Hepatocyte (in vitro differentiated cells): ENCODE results near the gene EGFL8. TPM values are rescaled to one million over a fixed set of nuclear protein-coding genes. Genes with fewer than 3 reads are reported as not detected.

Source experiments
- DNase-seq: peaks from one replicate; pipeline ENCODE4 v3.0.0-alpha.2; 2016; ENCODE audit warnings: low spot score
- H2AFZ ChIP-seq: fragments of 200-600 bp; sonication (generic); 2 replicates; pipeline ENCODE4 v1.6.0; 2016; ENCODE audit warnings: antibody characterized with exemption, mild to moderate bottlenecking
- H3K27ac ChIP-seq: fragments of 200-600 bp; sonication (generic); 2 replicates; pipeline ENCODE4 v1.5.1; 2016; ENCODE audit warnings: mild to moderate bottlenecking
- H3K27me3 ChIP-seq: fragments of 200-600 bp; sonication (generic); 2 replicates; pipeline ENCODE4 v1.6.1; 2016
- H3K36me3 ChIP-seq: fragments of 200-600 bp; sonication (generic); replicated peaks from 2 replicates; pipeline ENCODE4 v1.5.1; 2016; ENCODE audit warnings: low read depth; ENCODE audit not compliant: insufficient read depth
- H3K4me1 ChIP-seq: fragments of 200-600 bp; sonication (generic); 2 replicates; pipeline ENCODE4 v1.5.1; 2016; ENCODE audit warnings: mild to moderate bottlenecking, moderate library complexity; ENCODE audit not compliant: insufficient read depth
- H3K4me2 ChIP-seq: fragments of 200-600 bp; sonication (generic); 2 replicates; pipeline ENCODE4 v1.6.0; 2016
- H3K4me3 ChIP-seq: fragments of 200-600 bp; sonication (generic); 2 replicates; pipeline ENCODE4 v1.5.1; 2016; ENCODE audit warnings: mild to moderate bottlenecking
- H3K79me2 ChIP-seq: fragments of 200-600 bp; sonication (generic); 2 replicates; pipeline ENCODE4 v1.6.0; 2017; ENCODE audit warnings: mild to moderate bottlenecking
- H3K9me2 ChIP-seq: fragments of 200-600 bp; sonication (generic); replicated peaks from 2 replicates; pipeline ENCODE4 v1.6.0; 2017; ENCODE audit warnings: mild to moderate bottlenecking; ENCODE audit not compliant: insufficient read depth
- H3K9me3 ChIP-seq: fragments of 200-600 bp; sonication (generic); 2 replicates; pipeline ENCODE4 v1.5.1; 2016; ENCODE audit warnings: low read depth, mild to moderate bottlenecking
- H4K20me1 ChIP-seq: fragments of 200-600 bp; sonication (generic); 2 replicates; pipeline ENCODE4 v1.6.0; 2016; ENCODE audit warnings: mild to moderate bottlenecking; ENCODE audit not compliant: insufficient read depth, poor library complexity, severe bottlenecking
- CTCF ChIP-seq: fragments of 200-600 bp; sonication (generic); IDR thresholded peaks from 2 replicates; pipeline ENCODE4 v1.5.1; 2016; ENCODE audit warnings: antibody characterized with exemption, mild to moderate bottlenecking; ENCODE audit not compliant: poor library complexity
- EZH2 ChIP-seq: fragments of 200-600 bp; sonication (generic); IDR thresholded peaks from 2 replicates; pipeline ENCODE4 v1.6.1; 2016; ENCODE audit warnings: antibody characterized with exemption, mild to moderate bottlenecking, borderline replicate concordance
- EZH2phosphoT487 ChIP-seq: fragments of 200-600 bp; sonication (generic); IDR thresholded peaks from one replicate; pipeline ENCODE4 v1.6.1; 2018; ENCODE audit warnings: antibody characterized with exemption, mild to moderate bottlenecking, low read depth, moderate library complexity; ENCODE audit not compliant: unreplicated experiment, severe bottlenecking
- WGBS: methylation state at CpG from one replicate; pipeline ENCODE4 v1.1.6; 2016; ENCODE audit warnings: low lambda C conversion rate; ENCODE audit errors: missing lambda C conversion rate; 5-methylcytosine and 5-hydroxymethylcytosine counted together
- polyA plus RNA-seq: library from polyadenylated mRNA; unstranded; fragments of >200 nt; fragmentation: Nextera tagmentation; extraction: Ambion mirVana; gene quantifications from 2 replicates; pipeline ENCODE4 v1.2.1, GENCODE V29; 2016
- total RNA-seq: library from RNA; depleted of rRNA; stranded (reverse); fragments of >200 nt; gene quantifications from 2 replicates; pipeline ENCODE4 v1.2.3, GENCODE V29; 2014

EGFL8 gene
- total and polyA plus RNA-seq, 2 experiments from 2014 or later: 4.5 to 12.2 TPM

DNA sequence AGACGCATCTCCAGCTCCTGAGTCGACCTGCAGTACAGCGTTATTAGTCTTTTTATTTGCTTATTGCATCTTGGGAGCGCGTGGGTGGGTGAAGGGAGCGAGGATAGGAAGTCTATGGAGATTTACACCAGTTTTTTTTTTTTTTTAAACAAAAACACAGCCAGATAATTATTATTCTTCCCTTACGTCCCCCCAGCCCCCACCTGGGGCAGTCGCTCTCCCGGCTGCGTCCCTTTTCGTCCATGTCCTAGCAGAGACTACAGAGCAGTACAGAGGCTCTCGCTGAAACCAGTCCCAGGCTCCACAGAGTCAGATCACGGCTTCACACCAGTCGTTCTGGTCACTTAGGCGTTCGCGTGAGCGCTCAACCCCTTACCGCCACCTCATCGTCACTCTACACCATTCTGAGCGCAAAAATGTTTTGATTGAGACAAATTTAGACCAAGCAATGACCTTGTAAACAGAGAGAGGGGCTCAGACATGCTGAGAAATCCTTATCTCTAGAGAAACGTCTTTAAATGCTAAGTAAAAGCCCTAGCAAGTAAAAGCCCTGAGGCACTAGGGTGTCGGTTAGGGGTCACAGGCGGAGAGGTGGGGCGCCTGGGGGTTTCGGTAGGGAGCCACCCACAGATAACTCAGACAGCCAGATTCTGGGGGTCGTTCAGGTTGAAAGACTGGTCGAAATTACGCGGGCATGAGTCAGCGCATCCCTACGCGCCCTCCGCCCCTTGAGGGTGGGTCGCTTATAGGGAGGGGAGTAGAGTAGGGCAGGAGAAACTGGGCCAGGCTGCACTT, 11.4 kb upstream of the EGFL8 start:
- Histone ChIP-seq H3K9me3 (no peaks in the 10 kb centered on the region), H3K4me3 (peak overlapping the region; percentile 72), H4K20me1 (no peaks in the 10 kb centered on the region), H3K4me1 (peaks cover 22% of the 10 kb centered on the region), H3K4me2 (peak overlapping the region; percentile 87), H3K27me3 (peaks cover 26% of the 10 kb centered on the region), H3K79me2 (peaks cover 24% of the 10 kb centered on the region), H3K36me3 (peaks cover 1% of the 10 kb centered on the region), H2AFZ (peak overlapping the region; percentile 59), H3K27ac (peak overlapping the region; percentile 96), H3K9me2 (no peaks in the 10 kb centered on the region)
- no peak for TF ChIP-seq EZH2
- TF ChIP-seq CTCF: no peak
- no peak for TF ChIP-seq EZH2phosphoT487
- DNase-seq: peak; percentile 68
- 6% methylated on average over 35 of the region's 35 CpGs for WGBS

GRCh38 chr6:32153564-32154513, 10.6 kb upstream of the EGFL8 start, which contains the start of gene PPT2:
PPT2 (plus strand) TSS chr6:32154141; CDS start chr6:32154595, 454 bp downstream.
- DNase-seq: peak; percentile 94
- Histone ChIP-seq H3K27ac (peak within 1 kb of the TSS; percentile 96), H3K4me2 (peak within 1 kb of the TSS; percentile 87), H2AFZ (peak within 1 kb of the TSS; percentile 61), H3K36me3 (peaks cover 6% of the 10 kb centered on the region), H3K9me2 (no peaks in the 10 kb centered on the region), H3K27me3 (peaks cover 17% of the 10 kb centered on the region), H3K9me3 (no peaks in the 10 kb centered on the region), H3K4me3 (peak within 1 kb of the TSS; percentile 72), H3K79me2 (peaks cover 28% of the 10 kb centered on the region), H3K4me1 (peaks cover 22% of the 10 kb centered on the region), H4K20me1 (no peaks in the 10 kb centered on the region)
- TF ChIP-seq EZH2: no peak
- TF ChIP-seq EZH2phosphoT487: no peak
- TF ChIP-seq CTCF: peak; percentile 28
- WGBS: 1% methylated on average over 43 of the region's 52 CpGs

DNA sequence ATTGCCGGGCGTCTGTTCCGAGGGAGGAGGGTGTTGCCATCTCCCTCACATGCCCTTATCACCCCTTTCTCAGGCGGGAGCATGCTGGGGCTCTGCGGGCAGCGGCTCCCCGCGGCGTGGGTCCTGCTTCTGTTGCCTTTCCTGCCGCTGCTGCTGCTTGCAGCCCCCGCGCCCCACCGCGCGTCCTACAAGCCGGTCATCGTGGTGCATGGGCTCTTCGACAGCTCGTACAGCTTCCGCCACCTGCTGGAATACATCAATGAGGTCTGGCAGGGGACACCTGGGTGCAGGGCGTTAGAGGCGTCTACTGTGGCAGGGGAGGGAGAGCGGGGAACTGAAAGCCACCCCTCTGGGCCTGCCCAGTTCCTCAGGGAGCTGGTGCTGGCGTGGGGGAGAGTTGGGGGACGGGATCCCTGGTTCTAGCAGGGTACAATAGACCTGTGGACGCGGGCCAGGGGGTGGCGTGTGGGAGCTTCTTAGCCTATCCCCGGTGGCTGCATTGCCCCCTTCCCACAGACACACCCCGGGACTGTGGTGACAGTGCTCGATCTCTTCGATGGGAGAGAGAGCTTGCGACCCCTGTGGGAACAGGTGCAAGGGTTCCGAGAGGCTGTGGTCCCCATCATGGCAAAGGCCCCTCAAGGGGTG, 9.8 kb upstream of the EGFL8 start:
- H3K79me2 ChIP-seq: peaks cover 28% of the 10 kb centered on the region
- peak overlapping the region; percentile 72 for H3K4me3 ChIP-seq
- TF ChIP-seq EZH2 (no peak), CTCF (peak; percentile 69), EZH2phosphoT487 (no peak)
- peaks cover 22% of the 10 kb centered on the region for H3K4me1 ChIP-seq
- peak overlapping the region; percentile 61 for H2AFZ ChIP-seq
- DNase-seq: peak; percentile 90
- no peaks in the 10 kb centered on the region for H4K20me1 ChIP-seq
- H3K9me3 ChIP-seq: no peaks in the 10 kb centered on the region
- H3K27me3 ChIP-seq: peaks cover 9% of the 10 kb centered on the region
- H3K9me2 ChIP-seq: no peaks in the 10 kb centered on the region
- H3K4me2 ChIP-seq: peak overlapping the region; percentile 87
- 14% methylated on average over 34 of the region's 34 CpGs for WGBS
- peaks cover 6% of the 10 kb centered on the region for H3K36me3 ChIP-seq
- H3K27ac ChIP-seq: peak overlapping the region; percentile 96
